HG03520 (cell line): ENCODE measurements around the gene FAM8A1.
"Not testable (repeated sequence)": the region's sequence is repeated elsewhere in the genome, so short reads cannot be mapped to it uniquely, and the experiment has no call there.

Source experiments
- ATAC-seq: cut with Tn5 transposase; IDR thresholded peaks from one replicate; pipeline ENCODE4 v1.9.1; 2021; ENCODE audit warnings: mild to moderate bottlenecking, moderate library complexity; ENCODE audit not compliant: unreplicated experiment

Gene FAM8A1, protein sequence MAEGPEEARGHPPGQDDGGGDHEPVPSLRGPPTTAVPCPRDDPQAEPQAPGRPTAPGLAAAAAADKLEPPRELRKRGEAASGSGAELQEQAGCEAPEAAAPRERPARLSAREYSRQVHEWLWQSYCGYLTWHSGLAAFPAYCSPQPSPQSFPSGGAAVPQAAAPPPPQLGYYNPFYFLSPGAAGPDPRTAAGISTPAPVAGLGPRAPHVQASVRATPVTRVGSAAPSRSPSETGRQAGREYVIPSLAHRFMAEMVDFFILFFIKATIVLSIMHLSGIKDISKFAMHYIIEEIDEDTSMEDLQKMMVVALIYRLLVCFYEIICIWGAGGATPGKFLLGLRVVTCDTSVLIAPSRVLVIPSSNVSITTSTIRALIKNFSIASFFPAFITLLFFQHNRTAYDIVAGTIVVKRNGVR

DNA sequence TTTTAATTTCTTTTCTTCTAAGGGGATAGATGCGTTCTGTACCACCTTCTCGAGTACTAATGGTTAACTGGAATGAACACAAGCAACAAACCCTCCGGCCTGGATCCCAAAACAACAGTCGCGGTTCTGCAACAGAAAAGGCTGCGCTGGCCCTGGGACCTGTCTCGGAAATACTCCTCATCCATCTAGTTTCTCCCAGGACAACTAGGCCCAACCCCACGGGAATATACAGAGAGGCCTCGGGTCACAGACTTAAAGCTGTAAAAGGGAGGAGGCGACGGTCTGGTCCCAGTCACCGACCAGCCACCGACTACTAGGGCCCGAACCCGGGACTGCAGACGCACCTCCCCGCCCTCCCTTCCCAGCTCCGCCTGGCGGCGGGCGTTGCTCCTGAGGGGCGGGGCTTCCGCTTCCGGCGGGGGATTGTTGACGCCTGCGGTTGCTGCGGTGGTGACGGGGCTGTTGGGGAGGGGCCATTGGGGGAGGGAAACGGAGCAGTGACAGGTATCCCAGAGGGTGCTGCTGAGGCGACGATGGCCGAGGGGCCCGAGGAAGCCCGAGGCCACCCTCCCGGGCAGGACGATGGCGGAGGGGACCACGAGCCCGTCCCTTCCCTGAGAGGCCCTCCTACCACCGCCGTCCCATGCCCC is at the start of gene FAM8A1:
TSS of gene FAM8A1 (plus strand) at position 426 of the 650 bp plus-strand sequence. CDS start at position 534, 108 bp downstream.
- ATAC-seq = peak; percentile 79

DNA sequence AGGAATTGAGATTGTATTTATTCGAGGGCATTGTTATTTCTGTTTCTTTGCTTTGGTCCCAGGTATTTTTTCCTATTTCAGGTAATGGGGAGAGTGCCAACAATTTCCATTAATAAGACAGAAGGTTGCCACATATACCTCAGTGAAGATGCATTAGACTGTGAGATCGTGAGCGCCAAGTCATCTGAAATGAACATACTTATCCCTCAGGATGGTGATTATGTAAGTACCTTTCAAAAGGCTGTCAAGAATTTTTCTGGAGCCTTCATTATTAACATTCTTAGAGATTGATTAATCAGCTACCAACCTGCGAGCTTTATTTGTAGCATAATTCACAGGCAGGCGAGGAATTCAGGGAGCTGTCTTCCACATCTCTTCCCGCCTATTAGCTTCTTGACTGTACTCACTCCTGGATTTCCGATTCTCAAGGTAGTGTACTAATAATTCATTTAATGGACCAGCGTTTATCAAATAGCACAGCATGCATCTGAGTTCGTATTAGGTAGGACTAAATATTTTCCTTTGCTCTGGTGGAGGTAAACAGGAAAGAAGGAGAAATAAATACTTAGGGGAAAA is 48.6 kb upstream of the FAM8A1 start:
- ATAC-seq = no peak

DNA sequence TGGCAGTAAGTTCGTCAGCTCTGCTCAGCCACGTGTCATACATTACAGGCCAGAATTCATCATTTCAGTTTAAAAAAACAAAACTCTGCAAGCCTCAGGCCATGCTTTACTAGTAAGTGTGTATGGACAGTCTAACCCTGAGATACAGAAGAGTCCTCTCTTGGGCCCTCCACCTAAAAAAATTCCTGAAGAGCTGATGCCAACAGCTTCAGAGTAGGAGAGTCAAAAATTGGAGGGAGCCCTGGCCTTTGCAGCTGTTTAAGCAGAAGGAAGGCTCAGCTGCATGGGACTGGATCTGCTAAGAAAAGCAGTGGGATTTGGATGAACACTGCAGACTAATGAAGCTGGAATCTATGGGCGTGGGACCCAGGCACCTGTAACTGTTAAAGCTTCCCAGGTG is 47.2 kb upstream of the FAM8A1 start:
- no peak for ATAC-seq

DNA sequence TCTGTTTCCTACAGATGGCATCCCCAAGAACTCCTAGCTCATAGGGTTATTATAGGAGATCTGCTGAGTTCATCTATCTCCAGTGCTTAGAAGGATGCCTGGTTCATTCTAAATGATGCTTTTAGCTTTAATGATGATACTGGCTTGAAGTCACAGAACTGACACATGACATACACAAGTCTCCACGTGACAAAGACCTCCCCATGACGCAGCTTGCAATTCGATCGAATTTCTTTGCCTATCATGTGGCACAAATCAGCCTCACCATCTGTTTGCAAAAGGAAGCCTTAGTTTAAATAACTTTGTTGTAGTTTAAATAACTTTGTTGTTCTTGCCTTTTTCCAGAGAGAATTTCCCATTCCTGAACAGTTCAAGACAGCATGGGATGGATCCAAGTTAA is 44.1 kb upstream of the FAM8A1 start:
- ATAC-seq = no peak

DNA sequence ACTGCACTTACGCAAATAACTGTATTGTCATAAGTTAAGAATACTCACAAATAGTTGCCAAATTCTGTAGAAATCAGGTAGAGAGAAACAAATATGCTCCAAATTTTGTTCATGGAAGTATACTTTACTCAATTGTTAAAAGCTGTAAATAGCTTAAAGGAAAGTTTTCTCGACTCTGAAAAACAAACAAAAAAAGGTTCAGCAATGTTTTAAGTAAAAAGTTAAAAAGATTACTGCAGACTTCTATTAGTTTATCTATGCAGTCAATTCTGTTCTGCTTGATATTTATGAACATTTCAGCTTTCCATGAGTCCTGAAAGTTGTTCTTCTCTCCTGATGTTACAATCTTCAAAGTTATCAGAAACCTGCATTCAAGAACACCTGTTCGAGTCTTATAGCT is 37.5 kb upstream of the FAM8A1 start:
- no peak for ATAC-seq

DNA sequence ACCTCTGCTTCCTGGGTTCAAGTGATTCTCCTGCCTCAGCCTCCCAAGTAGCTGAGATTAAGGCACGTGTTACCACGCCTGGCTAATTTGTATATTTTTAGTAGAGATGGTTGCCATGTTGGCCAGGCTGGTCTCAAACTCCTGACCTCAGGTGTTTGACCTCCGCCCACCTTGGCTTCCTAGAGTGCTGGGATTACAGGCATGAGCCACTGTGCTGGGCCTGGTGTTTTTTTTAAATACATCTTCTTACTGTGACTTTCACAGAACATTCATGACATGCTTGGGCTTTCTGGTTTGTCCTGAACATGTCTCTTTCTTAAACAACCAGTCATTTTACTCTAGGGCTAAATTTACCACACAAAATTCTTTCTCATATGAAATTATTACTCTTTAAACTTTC is 34.7 kb upstream of the FAM8A1 start:
- no peak for ATAC-seq

DNA sequence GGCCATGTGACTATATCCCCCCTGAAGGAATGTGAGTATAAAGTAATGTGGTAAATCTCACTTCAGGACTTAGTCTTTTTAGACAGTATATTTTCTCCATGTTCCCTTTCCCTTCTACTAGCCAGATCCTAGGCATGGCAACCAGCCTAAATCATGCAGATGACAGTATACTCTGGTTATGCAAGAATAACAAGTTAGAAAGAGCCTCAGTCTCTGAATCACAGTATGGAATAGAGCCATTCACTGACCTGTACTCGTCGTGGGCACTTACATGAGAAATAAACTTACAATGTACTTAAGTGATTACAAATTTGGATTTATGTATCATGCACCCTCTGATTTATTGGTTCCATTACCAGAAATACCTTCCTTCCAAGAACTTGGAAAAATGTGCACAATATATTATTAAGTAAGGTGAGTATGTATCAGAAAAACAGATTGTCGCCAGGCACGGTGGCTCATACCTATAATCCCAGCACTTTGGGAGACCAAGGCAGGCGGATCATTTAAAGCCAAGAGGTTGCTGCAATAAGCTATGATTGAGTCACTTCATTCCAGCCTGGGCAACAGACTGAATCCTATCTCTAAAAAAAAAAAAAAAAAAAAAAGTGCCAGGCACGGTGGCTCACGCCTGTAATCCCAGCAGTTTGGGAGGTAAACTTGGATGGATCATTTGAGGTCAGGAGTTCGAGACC is 25.1 kb upstream of the FAM8A1 start:
- no peak for ATAC-seq

DNA sequence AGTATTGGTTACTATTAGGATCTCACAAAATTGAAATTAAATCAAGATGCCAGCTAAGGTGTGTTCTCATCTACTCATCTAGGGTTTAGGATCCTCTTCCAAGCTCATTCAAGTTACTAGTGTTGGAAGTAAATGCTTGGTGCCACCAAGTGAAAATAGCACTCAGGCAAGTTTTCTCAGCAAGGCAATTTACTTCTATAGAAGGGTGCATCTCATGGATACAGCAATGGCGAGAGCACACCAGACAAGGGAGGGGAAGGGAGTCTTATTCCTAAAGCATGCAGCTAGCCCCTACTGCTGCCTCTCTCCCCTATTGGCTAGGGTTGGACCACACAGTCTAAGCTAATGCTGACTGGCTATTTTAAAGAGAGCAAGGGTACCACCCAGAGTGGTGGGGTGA is 23.0 kb upstream of the FAM8A1 start:
- ATAC-seq = no peak

DNA sequence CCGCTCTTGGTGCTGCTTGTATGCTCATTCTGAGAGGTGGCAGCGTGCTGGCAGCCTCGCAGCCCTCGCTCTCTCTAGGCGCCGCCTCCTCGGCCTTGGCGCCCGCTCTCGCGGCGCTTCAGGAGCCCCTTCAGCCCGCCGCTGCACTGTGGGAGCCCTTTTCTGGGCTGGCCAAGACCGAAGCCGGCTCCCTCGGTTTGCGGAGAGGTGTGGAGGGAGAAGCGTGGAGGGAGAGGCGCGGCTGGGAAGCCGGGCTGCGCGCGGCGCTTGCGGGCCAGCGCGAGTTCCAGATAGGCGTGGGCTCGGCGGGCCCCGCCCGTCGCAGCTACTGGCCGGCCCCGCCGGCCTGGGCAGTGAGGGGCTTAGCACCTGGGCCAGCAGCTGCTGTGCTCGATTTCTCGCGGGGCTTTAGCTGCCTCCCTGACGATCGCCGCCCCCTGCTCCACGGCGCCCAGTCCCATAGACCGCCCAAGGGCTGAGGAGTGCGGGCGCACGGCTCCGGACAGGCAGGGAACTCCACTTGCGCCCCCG is 19.5 kb upstream of the FAM8A1 start:
- peak; percentile 56 for ATAC-seq

DNA sequence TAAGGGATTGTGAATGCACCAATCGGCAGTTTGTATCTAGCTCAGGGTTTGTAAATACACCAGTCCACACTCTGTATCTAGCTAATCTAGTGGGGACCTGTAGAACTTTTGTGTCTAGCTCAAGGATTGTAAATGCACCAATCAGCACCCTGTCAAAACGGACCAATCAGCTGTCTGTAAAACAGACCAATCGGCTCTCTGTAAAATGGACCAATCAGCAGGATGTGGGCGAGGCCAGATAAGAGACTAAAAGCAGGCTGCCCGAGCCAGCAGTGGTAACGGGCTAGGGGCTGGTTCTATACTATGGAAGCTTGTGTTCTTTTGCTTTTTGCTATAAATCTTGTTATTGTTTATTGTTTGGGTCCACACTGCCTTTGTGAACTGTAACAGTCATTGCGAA is 18.8 kb upstream of the FAM8A1 start:
- not testable (repeated sequence) for ATAC-seq

DNA sequence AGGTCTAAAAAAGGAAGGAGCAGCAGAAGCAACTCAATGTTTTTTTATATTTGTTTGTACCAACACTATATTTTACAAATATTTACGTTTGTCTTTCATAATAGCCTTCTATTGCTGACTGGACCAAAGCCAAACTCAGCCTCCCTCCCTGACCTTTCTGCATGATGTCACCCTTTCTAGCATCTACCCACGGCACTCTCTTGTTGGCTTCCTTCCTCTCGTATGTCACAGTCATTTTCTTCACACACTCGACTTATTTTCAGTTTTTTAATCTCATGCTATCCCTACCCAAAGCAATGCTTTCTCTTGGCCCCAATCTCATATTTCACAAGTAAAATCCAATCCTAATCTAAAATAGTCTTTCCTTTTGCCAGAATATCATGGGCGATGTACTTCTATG is 16.3 kb upstream of the FAM8A1 start:
- no peak for ATAC-seq

DNA sequence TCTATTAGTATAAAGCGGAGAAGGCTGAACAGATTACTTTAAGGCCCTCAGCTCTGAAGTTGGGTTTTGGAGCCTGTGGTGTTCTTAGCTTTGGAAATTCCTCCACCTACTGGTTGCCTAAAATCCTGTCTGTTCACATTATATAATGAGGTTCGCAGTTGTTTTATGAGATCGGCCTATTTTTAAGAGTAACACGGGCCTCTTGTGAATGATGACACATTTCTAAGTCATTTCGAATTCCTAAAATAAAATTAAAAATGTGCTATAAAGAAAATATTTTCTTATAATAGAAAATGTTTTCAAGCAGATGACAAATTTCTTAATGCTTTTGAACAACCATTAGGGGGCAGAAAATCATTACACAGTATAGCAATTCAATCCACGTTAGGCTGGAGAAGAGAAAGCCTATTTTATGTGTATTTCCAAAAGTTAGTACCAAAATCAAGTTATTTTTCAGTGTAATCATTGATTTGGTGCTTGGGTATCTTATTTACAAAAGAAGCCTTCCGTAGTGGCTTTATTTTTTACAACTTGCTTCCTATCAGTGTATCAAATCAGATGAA is 15.8 kb upstream of the FAM8A1 start:
- ATAC-seq = peak; percentile 44

DNA sequence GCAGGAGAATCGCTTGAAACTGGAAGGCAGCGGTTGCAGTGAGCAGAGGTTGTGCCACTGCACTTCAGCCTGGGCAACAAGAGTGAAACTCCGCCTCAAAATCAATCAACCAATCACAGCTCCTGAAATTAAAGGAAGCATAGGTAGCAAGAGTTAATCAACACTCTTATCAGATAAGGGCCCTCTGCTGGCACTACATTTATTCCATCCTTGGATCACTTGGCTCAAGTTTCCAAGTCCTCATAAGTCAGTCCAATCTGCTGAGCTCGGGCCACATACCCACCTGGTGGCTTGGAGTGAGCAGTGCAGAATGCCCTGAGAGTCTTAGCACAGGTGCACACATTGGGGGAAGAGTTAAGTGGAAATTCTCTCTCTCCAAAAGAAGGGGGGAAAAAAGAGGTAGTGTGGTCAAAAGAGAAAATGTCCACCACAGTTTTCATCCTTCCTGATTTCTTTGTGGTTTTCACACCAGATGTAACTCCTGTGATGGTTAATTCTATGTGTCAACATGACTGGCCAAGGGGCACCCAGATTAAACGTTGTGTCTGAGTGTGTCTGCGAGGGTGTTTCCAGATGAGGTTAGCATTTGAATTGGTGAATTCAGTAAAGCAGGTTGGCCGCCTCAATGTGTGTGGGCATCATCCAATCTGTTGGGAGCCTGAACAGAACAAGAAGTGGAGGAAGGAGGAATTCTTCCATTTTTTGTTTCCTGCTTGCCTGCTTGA is 14.2 kb upstream of the FAM8A1 start:
- ATAC-seq = no peak

DNA sequence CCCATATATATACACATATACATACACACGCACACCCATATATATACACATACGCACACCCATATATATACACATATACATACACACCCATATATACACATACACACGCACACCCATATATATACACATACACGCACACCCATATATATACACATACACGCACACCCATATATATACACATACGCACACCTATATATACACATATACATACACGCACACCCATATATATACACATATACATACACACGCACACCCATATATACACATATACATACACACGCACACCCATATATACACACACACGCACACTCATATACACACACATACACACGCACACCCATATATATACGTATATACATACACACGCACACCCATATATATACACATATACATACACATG is 13.5 kb upstream of the FAM8A1 start:
- not testable (repeated sequence) for ATAC-seq

DNA sequence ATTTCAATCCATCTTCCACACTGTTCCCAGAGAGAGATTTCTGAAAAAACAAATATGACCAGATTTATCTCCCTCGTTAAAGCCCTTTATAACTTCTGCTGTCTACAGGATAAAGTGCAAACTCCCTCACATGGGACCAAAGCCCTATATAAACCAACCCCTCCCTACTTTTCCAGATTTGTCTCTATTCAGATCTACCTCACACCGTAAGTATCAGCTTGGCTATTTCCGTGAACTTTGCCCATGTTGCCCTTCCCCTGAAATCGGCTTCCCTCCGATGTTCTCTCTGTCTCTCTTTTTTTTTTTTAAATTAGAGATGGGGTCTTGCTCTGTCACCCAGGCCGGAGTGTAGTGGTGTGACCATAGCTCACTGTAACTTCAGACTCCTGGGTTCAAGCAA is 12.1 kb upstream of the FAM8A1 start:
- ATAC-seq = no peak

DNA sequence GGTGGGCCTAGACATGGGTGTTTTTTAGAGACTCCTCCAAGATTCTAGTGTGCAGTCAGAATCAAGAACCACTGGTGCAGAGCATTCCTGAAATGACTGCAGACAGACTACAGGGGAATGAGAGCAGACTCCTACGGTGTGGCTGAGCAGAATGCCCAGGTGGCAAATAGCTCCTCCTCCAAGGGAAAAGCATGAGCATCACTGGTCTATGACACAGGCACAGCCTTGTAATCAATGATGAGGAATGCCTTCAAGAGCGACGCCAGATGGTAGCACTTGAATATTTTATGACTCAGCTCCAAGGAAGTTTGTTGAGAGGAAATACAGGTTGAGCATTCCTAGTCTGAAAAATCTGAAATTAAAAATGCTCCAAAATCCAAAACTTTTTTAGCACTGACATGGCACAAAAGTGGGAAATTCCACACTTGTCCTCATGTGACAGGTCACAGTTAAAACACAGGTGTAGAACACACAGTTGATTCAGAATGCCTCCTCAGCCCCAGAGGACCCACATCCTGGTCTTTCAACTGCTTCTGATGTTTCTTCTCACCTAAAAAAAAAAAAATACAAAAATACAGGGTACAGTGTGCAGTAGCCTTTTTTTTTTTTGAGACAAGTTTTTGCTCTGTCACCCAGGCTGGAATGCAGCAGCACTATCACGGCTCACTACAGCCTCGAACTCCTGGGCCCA is 10.6 kb upstream of the FAM8A1 start:
- peak; percentile 39 for ATAC-seq

DNA sequence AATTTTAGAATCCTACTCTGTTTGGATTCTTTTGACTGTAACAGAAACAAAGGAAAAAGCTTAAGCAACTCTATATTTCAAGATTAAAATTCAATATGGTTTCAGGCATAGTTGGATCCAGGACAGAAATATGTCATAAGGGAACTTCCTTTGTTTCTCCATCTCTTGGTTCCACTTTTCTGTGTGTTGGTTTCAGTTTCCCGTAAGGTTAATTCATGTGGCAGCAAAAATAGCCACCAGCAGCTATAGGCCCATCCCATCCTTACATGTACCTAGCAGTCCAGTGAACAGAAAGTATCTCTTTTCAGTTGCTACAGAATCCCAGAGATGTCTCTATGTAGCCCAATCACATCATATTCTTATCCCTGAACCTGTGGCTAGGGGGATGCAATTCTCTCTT is 8.8 kb upstream of the FAM8A1 start:
- no peak for ATAC-seq

DNA sequence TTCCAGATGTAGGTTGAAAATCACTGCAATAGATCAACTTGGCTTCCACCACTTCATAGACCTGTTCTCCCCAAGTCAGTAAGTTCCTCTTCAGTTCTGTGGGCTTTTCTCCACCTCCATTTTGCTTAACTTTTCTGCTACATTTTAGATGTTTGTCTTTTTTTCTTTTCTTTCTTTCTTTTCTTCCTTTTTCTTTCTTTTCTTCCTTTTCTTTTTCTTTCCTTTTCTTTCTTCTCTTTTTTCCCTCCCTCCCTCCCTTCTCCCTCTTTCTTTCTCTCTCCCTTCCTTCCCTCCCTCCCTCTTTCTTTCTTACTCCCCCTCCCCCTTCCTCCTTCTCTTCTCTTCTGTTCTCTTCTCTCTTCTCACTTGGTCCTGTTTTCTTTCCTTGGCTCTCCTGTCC is 6.9 kb upstream of the FAM8A1 start:
- no peak for ATAC-seq

DNA sequence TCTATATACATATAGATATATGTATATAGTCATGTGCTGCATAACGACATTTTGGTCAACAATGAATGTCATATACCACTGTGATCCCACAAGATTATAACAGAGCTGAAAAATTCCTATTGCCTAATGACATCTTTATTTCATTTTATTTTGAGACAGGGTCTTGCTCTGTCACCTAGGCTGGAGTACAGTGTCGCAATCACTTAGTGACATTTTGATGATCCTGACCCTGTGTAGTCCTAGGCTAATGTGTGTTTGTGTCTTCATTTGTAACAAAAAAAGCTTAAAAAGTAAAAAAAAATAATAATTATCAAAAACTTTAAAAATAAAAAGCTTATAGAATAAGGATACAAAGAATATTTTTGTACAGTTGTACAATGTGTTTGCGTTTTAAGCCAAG is 4.0 kb upstream of the FAM8A1 start:
- ATAC-seq = no peak
